Stimulated activated CD4-positive, alpha-beta T cell treated with anti-CD3 and anti-CD28 coated beads, Interleukin-2, amount 100 ng/mL, for 4 hours (primary cell): ENCODE measurements around the gene ITGA11.

Source experiments
- DNase-seq: peaks from one replicate; pipeline ENCODE4 v3.0.0-alpha.2; 2020; ENCODE audit warnings: low read depth

ITGA11 gene

GRCh38 chr15:68445351-68445750 is 13.4 kb upstream of the ITGA11 start:
- no peak for DNase-seq

DNA sequence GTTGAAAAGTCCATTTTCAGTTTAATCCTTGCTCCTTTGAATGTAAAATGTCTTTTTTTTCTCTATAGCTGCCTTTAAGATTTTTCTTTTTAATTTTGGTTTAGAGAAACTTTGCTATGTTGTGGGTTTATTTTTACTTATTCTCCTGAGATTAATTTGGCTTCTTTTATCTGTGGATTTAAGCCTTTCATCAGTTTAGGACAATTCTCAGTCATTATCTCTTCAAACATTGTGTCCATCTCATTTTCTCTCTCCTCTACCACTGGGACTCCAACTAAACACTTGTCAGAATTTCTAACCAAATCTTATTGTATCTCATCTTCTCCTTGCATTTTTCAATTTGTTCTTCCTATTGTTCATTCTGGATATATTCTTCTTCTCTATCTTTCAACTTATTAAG is 12.4 kb upstream of the ITGA11 start:
- no peak for DNase-seq

GRCh38 chr15:68442903-68443302 is 10.9 kb upstream of the ITGA11 start:
- DNase-seq = no peak

GRCh38 chr15:68442041-68442440 is 10.1 kb upstream of the ITGA11 start:
- DNase-seq = no peak

GRCh38 chr15:68441045-68441743 is 9.2 kb upstream of the ITGA11 start:
- DNase-seq = no peak

DNA sequence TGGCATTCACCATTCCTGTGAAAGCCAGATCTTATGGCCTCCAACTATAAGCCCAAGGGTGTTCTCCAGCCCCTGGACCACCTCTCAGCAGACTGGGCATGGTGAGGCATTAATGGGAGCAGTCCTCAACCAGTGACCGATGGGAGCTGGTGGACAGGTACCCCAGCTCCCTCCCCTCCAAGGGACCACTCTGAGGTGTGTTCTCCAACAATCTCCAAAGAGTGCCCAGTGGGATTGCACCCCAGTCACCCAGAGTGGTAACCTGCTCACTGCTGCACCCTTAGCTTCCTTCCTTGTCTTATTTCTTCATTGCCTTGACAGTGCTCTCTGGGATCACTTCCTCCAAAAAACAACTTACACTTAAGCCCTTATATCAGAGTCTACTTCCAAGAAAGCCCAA is 8.2 kb upstream of the ITGA11 start:
- no peak for DNase-seq

DNA sequence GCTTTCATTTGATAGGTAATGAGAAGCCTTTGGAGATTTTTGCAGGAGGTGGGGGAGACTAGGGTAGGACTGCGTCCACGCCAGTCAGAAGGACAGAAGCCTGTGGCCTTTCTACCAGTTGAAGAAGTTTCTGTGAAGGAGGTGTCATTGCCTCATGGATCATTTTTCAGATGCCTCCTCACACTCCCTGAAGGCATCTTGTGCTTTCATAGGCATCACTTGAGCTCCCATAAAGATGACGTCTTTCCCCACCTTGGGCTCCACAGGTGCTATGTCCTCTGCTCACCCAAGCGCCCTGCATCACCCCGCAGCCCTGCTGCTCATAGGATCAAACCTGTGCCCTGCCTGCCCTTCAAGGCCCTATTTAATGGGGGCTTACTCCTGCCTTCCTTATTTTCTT is 7.5 kb upstream of the ITGA11 start:
- no peak for DNase-seq

- no peak for DNase-seq
Measured at GRCh38 chr15:68436680-68437079, 4.7 kb upstream of the ITGA11 start.

DNA sequence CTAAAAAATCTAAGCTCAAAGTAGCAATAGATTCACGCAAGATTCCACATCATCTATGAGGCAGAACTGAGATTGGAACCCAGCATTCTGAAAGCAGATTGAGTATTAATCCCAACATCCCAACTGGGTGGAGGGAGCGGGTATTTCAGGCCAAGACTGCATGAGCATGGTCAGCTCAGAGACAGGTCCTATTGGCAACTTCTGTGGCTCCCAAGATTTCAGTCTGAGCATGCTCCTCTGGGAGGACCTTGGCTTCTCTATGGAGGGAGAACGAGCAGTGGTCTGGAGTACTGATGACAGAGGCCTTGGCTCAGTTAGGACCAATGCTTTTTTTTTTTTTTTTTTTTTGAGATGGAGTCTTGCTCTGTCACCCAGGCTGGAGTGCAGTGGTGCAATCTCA is 4.0 kb upstream of the ITGA11 start:
- DNase-seq = no peak

- DNase-seq = no peak
Measured at GRCh38 chr15:68434021-68434420, 2.1 kb upstream of the ITGA11 start.

DNA sequence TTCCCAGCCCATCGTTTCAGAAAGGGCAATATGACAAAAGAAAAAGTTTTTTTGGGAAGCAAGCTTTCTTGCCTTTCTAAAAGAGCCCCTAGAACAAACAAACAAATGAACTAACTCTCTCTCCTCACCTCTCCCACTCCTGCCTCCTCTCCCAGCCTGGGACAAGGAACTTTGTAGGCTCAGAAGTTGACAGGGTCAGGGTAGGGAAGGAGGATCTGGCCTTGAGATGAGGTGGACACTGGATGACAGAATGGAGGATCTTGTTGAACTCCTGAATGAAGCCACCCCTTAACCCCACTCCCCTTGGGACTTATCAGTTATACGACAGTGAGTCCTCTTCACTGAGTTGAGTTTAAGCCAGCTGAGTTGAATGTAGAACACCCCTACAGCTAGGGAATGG is 1.6 kb upstream of the ITGA11 start:
- no peak for DNase-seq

DNA sequence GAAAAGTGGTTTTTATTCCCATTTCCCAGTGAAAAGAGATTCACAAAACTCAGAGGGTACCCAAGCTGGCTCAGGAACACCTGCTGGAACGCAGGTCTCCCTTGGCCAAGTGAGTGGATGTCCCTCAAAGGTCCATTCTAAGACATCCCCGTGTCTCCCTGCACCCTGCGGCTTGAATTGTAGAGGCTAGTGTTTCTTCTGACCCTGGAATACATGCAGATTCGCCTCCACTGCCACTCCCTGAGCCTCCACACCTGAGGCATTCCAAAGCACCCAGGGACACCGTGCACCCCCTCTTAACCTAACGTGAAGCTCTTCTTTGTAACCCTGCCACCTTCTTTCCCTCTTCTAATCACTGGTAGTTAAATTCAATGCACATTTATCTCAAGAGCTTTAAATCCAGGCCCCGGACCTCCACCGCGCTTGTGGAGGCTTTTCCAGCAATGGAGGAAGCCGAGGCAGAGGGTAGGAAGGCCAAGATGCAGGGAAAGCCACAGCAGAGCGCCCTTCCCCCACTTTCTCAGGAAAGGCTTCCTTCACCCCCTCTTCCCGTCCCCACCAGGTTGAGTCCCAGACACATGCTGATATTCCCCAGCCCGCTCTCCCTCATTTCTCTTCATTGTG is 590 bp upstream of the ITGA11 start:
- no peak for DNase-seq

GRCh38 chr15:68431037-68431791 is 749 bp downstream of the ITGA11 start:
- no peak for DNase-seq

DNA sequence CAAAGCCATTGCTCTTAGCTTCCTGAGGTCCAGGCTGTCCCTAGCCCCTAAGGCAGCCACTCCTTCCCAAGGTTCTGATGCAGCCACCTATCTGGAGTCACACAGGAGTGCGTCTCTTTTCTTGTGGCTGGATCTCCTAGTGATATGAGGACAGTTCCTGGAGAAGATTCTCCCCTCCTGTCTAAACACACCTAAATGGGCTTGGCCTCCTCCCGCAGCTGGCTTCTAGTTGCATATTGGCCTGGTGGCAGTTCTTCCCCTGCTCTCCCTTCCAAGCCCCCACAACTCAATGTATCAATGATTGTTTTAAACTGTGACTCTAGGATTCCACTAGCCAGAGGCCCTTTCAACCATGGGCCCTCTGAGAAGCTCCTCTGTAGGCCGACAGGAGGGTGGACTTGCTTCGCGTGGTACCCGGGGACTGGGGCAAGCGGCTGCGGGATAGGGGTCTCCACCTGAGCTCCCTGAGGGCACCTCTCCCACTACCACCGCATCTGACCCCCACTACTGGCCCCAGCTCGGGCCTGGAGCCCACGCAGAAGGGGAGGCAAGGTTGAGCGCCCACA is 1.4 kb downstream of the ITGA11 start:
- DNase-seq = no peak

GRCh38 chr15:68429691-68430470 is 2.1 kb downstream of the ITGA11 start:
- DNase-seq = no peak

DNA sequence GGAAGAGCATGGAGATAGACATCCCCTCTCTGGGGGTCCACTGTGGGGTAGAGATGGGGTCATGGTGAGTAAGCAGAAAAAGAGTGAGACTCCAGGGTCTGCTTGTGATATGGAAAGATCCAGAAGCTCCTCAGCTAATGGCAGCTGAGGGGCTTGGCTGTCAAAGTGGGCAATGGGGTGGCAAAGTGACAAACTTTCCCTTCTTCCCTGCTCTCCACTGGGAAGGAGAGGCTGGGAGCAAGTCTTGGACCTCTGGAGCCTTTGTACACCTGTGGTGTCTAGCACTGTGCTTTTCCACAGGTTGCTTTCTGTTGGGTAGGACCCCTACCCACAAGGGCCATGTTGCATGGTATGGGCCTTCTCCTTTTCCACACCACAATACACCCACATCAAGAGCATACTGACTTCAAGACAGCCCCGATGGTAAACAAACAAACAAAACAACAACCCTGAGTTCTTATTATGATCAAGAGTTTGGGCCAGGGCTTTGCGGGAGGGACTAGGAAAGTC is 3.5 kb downstream of the ITGA11 start:
- DNase-seq = no peak

DNA sequence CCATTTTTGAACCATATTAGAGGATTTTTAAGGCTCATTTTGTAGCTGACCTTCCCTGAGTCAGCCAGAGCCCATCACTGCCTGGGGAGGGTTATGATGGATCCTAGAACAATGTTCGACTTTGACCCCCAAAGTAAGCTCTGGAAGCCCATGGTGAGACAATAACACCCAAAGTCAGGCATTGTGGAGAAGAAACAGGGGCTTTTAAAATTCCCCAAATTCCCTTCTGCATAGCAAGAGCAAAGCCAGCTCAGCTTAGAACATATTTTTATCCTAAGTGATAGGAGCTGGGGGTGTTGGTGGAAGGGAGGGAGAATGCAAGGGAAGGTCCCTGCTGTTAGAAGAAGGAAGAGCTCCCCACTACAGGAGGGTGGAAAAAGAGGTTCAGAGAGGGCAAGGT is 4.0 kb downstream of the ITGA11 start:
- no peak for DNase-seq

GRCh38 chr15:68427366-68427765 is 4.6 kb downstream of the ITGA11 start:
- DNase-seq = no peak

DNA sequence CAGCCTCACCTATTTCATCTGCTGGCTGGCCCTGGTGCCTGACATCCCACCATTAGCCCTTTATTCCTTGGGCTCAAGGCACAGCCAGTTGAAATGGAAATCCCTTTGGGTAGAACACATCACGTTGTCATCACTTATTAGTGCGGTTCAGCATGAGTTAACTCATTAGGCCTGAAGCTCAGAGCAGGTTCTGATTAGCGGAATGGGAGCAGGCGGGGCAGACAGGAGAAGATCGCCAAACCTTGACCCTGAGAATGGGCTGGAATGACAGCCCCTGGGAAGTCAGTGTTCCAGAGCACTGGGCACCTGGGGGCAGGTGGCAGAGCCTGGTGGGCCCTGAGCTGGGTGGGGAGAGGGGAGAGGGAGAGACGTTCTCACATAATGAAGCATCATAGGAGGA is 5.8 kb downstream of the ITGA11 start:
- DNase-seq = no peak

GRCh38 chr15:68425428-68426060 is 6.4 kb downstream of the ITGA11 start:
- no peak for DNase-seq

DNA sequence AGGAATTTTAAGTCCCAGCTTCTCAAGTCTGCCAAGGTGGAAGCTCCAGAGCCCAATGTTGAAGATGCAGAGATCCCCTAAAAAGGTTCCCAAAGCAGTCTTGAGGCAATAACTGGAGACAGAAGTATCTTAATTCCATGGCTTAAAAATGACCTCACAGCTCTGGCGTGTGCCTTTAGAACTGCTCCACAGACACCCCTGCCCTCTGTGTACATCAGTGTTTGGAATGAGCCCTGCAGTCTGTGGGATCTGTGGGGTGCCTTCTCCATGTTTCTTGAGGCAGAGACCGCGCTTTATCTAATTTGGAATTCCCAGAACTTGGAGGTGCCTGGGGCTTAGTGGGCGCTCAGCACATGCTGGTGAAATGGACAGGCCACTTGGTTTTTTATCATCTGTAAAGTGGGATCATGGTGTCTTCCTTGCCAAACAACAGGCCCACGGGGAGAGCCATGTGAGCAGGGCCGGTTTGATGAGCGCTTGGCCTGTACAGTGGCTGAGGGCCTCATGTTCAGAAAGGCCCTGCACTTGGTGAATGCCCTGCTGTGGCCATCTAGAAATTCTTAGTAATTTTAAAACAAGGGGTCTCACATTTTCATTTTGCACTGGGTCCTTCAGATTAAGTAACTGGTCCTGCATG is 7.1 kb downstream of the ITGA11 start:
- no peak for DNase-seq
